Stimulated activated naive CD4-positive, alpha-beta T cell treated with Interleukin-2 at 50 U/mL for 16 hours (primary cell): ENCODE measurements around the gene TBC1D14.

Experiments
- DNase-seq: peaks from one replicate; lab custom pipeline; 2025; lab: John Stamatoyannopoulos, UW

TBC1D14 gene

DNA sequence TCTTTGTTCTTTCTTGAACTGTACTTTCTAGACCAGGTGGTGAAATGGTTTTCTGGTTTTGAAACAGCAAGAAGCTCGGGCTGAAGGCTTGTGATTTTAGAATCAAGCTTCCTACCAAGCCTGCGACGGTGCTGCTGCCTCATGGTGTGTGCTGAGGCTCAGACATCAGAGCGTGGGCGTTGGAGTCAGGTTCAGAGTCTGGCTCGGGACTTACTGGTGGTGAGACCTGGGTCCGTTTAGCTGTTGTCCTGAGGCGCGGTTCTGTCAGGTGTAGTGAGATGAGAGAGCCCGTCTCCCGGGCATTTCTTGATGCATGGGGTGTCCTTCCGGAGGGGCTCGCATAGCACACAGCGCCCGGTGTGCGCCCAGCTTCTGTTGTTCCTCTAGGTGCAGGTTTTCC lies 113.9 kb downstream of the TBC1D14 start:
- DNase-seq = no peak

DNA sequence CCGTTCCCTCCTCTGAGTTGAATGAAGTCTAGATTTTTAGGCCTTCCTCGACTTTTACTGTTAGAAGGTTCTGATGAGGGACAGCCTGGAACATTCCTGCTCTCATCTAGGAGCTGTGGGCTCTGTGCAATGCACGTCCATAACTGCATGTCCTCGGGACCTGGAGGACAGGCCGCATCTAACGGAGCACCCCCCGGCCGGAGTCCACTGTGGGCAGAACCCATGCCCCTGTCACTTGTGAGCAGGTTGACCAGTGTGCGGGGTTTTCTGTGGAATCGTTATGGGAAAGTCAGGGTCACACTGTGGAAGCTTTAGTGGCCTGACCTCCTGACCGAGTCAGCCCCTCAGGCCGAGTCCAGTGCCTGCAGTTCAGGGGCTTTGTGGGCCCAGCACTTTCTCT lies 114.3 kb downstream of the TBC1D14 start:
- no peak for DNase-seq

DNA sequence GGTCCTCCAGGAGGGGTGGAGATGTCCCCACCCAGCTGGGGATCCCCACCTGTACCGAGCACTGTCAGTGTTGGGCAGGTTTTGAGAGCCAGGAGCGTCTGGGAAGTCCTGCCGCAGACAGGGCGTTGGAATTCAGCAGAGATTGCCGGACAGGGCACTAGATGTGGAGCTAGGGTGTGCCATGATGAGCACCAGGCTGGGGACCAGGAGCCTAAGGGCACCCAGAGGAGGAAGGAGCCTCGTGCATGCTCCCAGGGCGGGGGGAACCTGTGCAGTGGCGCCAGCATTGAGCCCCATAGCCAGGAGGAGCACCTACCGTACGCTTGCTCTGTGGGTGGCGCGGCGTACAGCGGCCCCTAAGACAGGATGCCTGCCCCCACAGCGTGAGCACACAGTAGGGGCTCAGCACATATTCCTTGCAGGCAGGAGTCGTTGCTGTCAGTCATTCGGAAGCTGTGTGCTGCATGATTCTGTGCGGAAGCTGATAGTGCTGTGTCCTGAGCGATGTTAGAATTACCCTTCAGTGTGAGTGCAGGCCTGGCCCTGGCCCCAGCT lies 114.8 kb downstream of the TBC1D14 start:
- DNase-seq = no peak

GRCh38 chr4:7025040-7025602 lies 115.5 kb downstream of the TBC1D14 start:
- no peak for DNase-seq

DNA sequence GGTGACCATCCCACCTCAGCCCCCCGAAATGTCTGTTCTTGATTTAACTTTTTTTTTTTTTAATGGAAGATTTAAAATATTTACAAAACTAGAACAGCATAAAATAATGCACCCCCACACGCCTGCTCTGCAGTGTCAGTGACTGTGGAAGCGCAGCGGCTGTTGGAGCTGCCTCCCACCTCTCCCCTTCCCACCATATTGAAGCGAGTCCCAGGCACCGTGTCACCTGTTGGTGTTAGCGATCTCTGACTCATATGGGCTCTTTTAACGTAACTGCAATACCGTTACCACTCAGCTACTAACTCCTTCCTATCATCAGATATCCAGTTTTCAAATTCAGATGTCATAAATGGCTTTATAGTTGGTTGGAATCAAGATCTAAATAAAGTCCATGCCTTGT lies 116.5 kb downstream of the TBC1D14 start:
- DNase-seq = no peak

DNA sequence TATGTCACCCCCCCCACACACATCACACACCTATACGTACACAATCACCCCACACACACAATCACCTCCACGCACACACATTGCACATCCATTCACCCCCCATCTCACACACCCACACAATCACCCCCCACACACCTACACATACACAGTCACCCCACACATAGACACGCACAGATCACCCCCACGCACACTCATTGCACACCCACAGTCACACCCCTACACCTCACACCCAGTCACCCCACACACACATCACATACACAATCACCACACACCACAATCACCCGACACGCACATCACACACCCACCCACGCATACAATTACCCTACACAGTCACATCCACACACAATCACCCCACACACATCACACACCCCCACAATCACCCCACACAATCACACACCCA lies 117.7 kb downstream of the TBC1D14 start:
- DNase-seq = no peak

- DNase-seq = no peak
Measured at GRCh38 chr4:7027913-7028312, 118.3 kb downstream of the TBC1D14 start.

- DNase-seq = no peak
Measured at GRCh38 chr4:7029212-7029611, 119.6 kb downstream of the TBC1D14 start.

DNA sequence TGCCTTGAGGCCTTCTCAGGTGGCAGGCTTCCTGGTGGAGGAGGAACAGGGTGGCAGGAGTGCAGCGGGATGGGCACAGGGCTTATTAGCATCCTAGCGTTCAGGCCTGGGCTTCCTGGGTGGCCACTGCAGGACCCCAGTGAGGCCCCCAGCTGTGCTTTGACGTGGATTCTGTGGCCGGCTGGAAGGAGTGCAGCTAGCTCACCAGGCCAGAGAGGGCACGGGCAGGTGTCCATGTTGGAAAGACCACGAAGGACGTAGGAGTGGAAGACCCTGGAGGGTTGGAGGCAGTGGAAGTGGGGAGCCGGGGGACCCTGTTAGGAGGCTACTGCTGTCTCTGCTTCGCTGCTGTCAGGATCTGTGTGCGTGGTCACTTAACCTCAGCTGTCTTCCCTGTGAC lies 120.3 kb downstream of the TBC1D14 start:
- DNase-seq = no peak

DNA sequence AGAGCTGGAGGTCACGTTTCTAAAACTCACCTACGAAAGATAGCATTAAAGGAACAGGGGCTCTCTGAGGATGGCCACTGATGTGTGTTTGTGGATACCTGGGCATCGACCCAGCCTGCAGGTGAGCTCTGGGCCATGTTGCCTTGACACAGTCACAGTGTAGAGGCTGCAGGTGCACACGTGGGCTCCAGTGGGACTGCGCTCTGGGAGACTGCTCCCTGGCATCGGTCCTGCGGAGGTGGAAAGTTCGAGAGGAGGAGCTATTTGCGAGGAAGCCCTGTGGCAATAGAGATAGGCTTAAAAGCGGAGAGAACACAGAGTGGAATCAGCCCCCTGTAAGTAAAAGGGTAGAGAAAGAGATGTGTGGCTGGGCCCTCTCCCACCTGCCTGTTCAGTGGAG lies 121.2 kb downstream of the TBC1D14 start:
- DNase-seq = no peak

- no peak for DNase-seq
Measured at GRCh38 chr4:7031558-7032449, 122.2 kb downstream of the TBC1D14 start.

DNA sequence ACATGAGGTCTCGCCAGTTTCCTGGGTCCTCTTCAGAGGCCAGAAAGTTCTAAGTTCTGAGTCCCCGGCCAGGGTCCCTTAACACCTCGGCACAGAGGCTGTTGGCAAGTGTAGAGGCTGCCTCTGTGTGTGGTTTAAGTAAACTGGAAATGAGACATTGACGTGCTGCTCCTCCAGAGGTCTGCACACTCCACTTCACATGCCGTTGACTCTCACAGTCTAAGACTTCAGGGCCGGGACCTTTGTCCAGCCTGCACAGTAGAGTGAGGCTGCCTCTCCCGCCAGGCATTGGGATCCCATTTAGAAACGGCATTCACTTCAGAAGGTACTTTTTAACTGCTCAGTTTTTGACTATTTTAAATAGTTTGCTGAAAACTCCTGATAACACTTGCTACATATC lies 123.0 kb downstream of the TBC1D14 start:
- DNase-seq = no peak

GRCh38 chr4:7034262-7035081 lies 124.8 kb downstream of the TBC1D14 start:
- DNase-seq = no peak

- DNase-seq = no peak
Measured at GRCh38 chr4:7037425-7037824, 127.8 kb downstream of the TBC1D14 start.

DNA sequence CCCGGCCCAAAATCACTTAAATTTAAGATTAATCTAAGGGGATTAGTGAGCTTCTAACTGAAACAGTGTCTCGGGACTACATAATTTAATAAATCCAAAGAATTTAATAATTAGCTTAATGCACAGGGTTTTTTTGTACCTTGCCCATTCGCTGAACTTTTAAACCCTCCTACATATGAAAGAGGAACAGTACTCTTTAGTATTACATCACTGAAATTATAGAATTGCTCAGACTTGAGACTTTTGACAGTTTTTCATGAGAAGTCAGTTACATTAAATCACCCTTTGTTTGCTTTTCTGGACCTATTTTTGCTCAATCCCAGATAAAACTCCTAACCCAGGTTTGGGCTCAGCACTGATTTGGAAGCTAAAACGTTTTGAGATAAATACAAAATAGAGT lies 131.1 kb downstream of the TBC1D14 start:
- DNase-seq = no peak

GRCh38 chr4:7041246-7041645 lies 131.6 kb downstream of the TBC1D14 start:
- DNase-seq = no peak

DNA sequence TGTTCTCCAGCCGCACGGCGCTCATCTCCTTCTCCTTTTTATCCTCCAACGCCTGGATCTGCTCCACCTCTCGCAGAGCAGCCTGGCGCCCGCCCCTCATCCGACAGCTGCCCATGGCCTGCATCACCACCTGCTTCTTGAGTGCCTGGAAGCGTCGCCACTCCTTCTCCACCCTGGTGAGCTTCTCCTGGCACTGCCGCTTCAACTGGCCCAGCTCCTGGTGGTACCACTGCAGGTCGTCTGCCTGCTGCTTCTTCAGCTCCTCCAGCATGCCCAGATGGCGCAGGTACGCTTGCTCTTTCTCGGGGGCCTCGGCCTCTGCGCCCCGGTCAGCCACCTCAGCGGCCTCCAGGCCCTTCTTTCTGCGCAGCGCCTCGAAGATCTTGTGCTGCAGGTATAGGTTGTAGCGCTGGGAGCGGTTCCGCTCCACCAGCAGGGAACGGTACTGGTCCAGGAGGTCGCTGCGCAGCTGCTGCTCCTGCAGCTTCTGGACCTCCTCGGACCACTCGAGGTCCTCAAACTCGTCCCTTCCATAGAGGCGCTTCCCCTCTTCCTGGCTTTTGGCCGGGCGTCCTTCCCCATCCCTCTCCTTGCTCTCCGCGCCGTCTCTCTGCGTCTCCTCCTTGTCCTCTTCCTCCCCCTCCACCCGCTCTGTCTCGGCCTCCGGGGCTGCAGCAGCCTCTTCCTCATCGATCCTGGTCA lies 132.3 kb downstream of the TBC1D14 start:
- no peak for DNase-seq

GRCh38 chr4:7042503-7043283 lies 133.1 kb downstream of the TBC1D14 start:
- peak; percentile 92 for DNase-seq

DNA sequence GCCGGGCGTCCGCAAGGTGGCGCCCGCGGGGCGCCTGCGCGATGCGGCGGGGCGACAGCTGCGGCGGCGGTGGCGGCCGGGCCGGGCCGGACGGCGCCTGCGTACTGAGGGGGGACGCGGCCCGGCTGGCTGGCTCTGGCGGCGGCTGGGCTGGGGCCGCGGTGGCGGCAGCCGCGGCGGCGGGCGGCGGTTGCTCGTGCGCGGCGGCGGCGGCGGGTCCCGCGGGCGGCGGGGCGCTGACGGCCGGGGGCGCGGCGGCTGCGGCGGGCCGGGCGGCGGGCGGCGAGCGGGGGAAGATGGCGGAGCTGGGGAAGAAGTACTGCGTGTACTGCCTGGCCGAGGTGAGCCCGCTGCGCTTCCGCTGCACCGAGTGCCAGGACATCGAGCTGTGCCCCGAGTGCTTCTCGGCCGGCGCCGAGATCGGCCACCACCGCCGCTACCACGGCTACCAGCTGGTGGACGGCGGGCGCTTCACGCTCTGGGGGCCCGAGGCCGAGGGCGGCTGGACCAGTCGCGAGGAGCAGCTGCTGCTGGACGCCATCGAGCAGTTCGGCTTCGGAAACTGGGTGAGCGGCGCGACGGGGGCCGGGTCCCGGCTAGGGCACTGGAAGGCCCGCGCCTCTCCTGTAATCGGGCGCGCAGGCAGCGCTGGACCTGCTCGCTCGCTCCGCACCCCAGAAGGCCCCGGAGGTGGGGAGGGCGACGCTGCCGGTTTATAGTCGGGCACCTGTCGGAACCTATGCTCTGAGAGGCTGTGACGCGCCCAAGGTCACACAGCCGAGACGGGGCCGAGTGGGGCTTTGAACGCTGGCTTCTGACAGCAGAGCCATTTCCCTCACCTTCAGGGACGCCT lies 133.9 kb downstream of the TBC1D14 start, which contains the start of gene TADA2B:
Gene TADA2B, plus strand, starts transcription at position 89 of the 853 bp plus-strand sequence. Its CDS starts 208 bp downstream, at position 297.
- DNase-seq = peak; percentile 68
